Psoas muscle (tissue), 8 donors: Measurements from ENCODE around the gene GRIP2. TPM values are rescaled to one million over a fixed set of nuclear protein-coding genes. Genes with fewer than 3 reads are reported as not detected.

Source experiments
- ATAC-seq, 4 donors: fragments of 200-7000 bp; cut with Tn5 transposase; one replicate each; pipeline ENCODE4 v1.9.1; 2020; ENCODE audit warnings: moderate library complexity in 3 of 4, mild to moderate bottlenecking in 2 of 4
- DNase-seq, 2 donors: peaks; one replicate each; pipeline ENCODE4 v3.0.0-alpha.2; 2020
- H3K27ac ChIP-seq: fragments of 200-600 bp; one replicate; pipeline ENCODE4 v1.8.0; 2022
- H3K27me3 ChIP-seq, 3 donors: fragments of 200-600 bp in 1 of 3; one replicate each; pipeline versions ENCODE4 v1.6.1 to v1.8.0; 2013 to 2022; ENCODE audit warnings: low read length in 2 of 3, mild to moderate bottlenecking in 2 of 3, moderate library complexity in 1 of 3; ENCODE audit not compliant: insufficient read depth in 3 of 3
- H3K36me3 ChIP-seq, 2 donors: fragments of 200-600 bp in 1 of 2; one replicate each; pipeline versions ENCODE4 v1.6.1 to v1.8.0; 2013 to 2022; ENCODE audit warnings: low read depth in 1 of 2, mild to moderate bottlenecking in 1 of 2, moderate library complexity in 1 of 2; ENCODE audit not compliant: insufficient read depth in 1 of 2
- H3K4me1 ChIP-seq: fragments of 200-600 bp; one replicate; pipeline ENCODE4 v1.8.0; 2022
- H3K4me3 ChIP-seq: fragments of 200-600 bp; one replicate; pipeline ENCODE4 v1.8.0; 2022; ENCODE audit warnings: mild to moderate bottlenecking
- H3K9me3 ChIP-seq: fragments of 200-600 bp; one replicate; pipeline ENCODE4 v1.8.0; 2022
- CTCF ChIP-seq: fragments of 200-600 bp; IDR thresholded peaks from one replicate; pipeline ENCODE4 v1.8.0; 2022; ENCODE audit warnings: antibody characterized with exemption
- WGBS, 3 donors: extraction: QIAGEN DNeasy Blood & Tissue Kit; methylation state at CpG; one replicate each; pipeline versions ENCODE4 v1.1.6 to v1.1.7; 2013; 5-methylcytosine and 5-hydroxymethylcytosine counted together
- intact Hi-C, 2 donors: fragments of 100-400 bp; cut with DNase I; formaldehyde crosslinking; loops; one replicate each; pipeline versions ENCODE4 v1.11.0 to v1.14.2; 2022
- polyA plus RNA-seq, 3 donors: library from polyadenylated mRNA; stranded (reverse); fragments of 200-250 nt; gene quantifications; one replicate each; pipeline ENCODE4 v1.2.3, GENCODE V29; 2013
- total RNA-seq, 4 donors: library from RNA; stranded (reverse); fragmentation: NEBNext Ultra II Directional in 2 of 4; extraction: Animal tissue kit (Norgen Biotek cat#: 25700) in 2 of 4; gene quantifications; one replicate each; pipeline versions ENCODE4 v1.2.1 to v1.2.4, GENCODE V29; 2021 to 2023
- donor health status: healthy with polysubstance abuse.
- donor health status: DM: no; HTN: no; CAD: no; lungs with moderate emphysema.
- donor health status: Bipolar disorder and iron deficiency.
- donor health status: healthy.
- donor health status: DM: yes; HTN: yes; CAD: no.
- donor health status: DM: no; HTN: no; CAD: no.
- donor health status: DM: no; HTN: no; CAD: no.
- donor health status: DM: yes; HTN: yes; CAD: no.

The GRIP2 gene
- total and polyA plus RNA-seq, 7 donors: 2.2 to 37.4 (median 24.9) TPM

- DNase-seq (no peak), ATAC-seq (no peak)
- H3K36me3 ChIP-seq: no peaks in the 10 kb centered on the region
- WGBS, 3 donors: 57 to 73% (median 62%) methylated on average over 4 of the region's 4 CpGs
- H3K27me3 ChIP-seq: peaks cover 0 to 4% (median 1%) of the 10 kb centered on the region in 3 donors
- TF ChIP-seq CTCF: no peak
- H3K9me3 ChIP-seq: no peaks in the 10 kb centered on the region
- H3K4me3 ChIP-seq: no peak overlapping the region
- intact Hi-C loops: no loop called here
- H3K4me1 ChIP-seq: peaks cover 4% of the 10 kb centered on the region
- no peak overlapping the region for H3K27ac ChIP-seq
Observed at GRCh38 chr3:14560110-14560509, 20.0 kb upstream of the GRIP2 start.

GRCh38 chr3:14558029-14558428 lies 17.9 kb upstream of the GRIP2 start:
- DNase-seq: no peak
- no peak for TF ChIP-seq CTCF
- 90 to 97% (median 97%) methylated on average over 9 of the region's 9 CpGs for WGBS, 3 donors
- Histone ChIP-seq H3K4me1 (peaks cover 4% of the 10 kb centered on the region), H3K9me3 (no peaks in the 10 kb centered on the region), H3K4me3 (no peak overlapping the region), H3K36me3 (no peaks in the 10 kb centered on the region), H3K27ac (no peak overlapping the region), H3K27me3 (peaks cover 0 to 4% (median 1%) of the 10 kb centered on the region in 3 donors)
- intact Hi-C loops: no loop called here
- no peak for ATAC-seq

GRCh38 chr3:14555835-14556234 lies 15.7 kb upstream of the GRIP2 start:
- H3K27me3 ChIP-seq: no peaks in the 10 kb centered on the region
- 20 to 32% (median 25%) methylated on average over 17 to 22 of the region's 22 CpGs for WGBS, 3 donors
- no peak overlapping the region for H3K27ac ChIP-seq
- H3K36me3 ChIP-seq: no peaks in the 10 kb centered on the region
- DNase-seq (peak; percentile 52 to 71), ATAC-seq (peak; percentile 82 to 93 (median 92))
- intact Hi-C loops: no loop called here
- H3K4me1 ChIP-seq: peaks cover 4% of the 10 kb centered on the region
- no peaks in the 10 kb centered on the region for H3K9me3 ChIP-seq
- H3K4me3 ChIP-seq: peak overlapping the region; percentile 59
- TF ChIP-seq CTCF: no peak

- DNase-seq (no peak), ATAC-seq (no peak)
- TF ChIP-seq CTCF: no peak
- 95 to 99% (median 96%) methylated on average over 3 of the region's 3 CpGs for WGBS, 3 donors
- Histone ChIP-seq H3K36me3 (no peaks in the 10 kb centered on the region), H3K27me3 (no peaks in the 10 kb centered on the region), H3K27ac (no peak overlapping the region), H3K4me3 (no peak overlapping the region), H3K4me1 (peaks cover 4% of the 10 kb centered on the region), H3K9me3 (no peaks in the 10 kb centered on the region)
- intact Hi-C loops: no loop called here
Observed at GRCh38 chr3:14554715-14555114, 14.6 kb upstream of the GRIP2 start.

GRCh38 chr3:14553871-14554270 lies 13.7 kb upstream of the GRIP2 start:
- WGBS, 3 donors: 54 to 75% (median 66%) methylated on average over 5 of the region's 5 CpGs
- Histone ChIP-seq H3K36me3 (no peaks in the 10 kb centered on the region), H3K27ac (no peak overlapping the region), H3K4me1 (peaks cover 4% of the 10 kb centered on the region), H3K4me3 (no peak overlapping the region), H3K27me3 (no peaks in the 10 kb centered on the region), H3K9me3 (no peaks in the 10 kb centered on the region)
- DNase-seq (no peak), ATAC-seq (no peak)
- no peak for TF ChIP-seq CTCF
- intact Hi-C loops: no loop called here
